HEK293T (cell line): ENCODE results near the gene PRKCB.
"Not testable (repeated sequence)": the region's sequence is repeated elsewhere in the genome, so short reads cannot be mapped to it uniquely, and the experiment has no call there.

Experiments used
- CTBP1 ChIP-seq: fragments of 450-650 bp; IDR thresholded peaks from 2 replicates; pipeline ENCODE4 v1.6.1; 2016; ENCODE audit warnings: borderline replicate concordance
- ELF4 ChIP-seq: fragments of 450-650 bp; IDR thresholded peaks from 2 replicates; pipeline ENCODE4 v1.6.1; 2017; ENCODE audit warnings: antibody characterized with exemption
- FOXA1 ChIP-seq: fragments of 450-650 bp; IDR thresholded peaks from 2 replicates; pipeline ENCODE4 v1.6.1; 2016; ENCODE audit warnings: mild to moderate bottlenecking
- FOXK2 ChIP-seq: fragments of 450-650 bp; IDR thresholded peaks from 2 replicates; pipeline ENCODE4 v1.6.1; 2016; ENCODE audit warnings: mild to moderate bottlenecking
- FOXM1 ChIP-seq: fragments of 450-650 bp; IDR thresholded peaks from 2 replicates; pipeline ENCODE4 v1.6.1; 2017; ENCODE audit warnings: mild to moderate bottlenecking, borderline replicate concordance
- SP1 ChIP-seq: fragments of 450-650 bp; IDR thresholded peaks from 2 replicates; pipeline ENCODE4 v1.6.1; 2017
- TARDBP ChIP-seq: fragments of 450-650 bp; IDR thresholded peaks from 2 replicates; pipeline ENCODE4 v1.6.1; 2016

- not testable (repeated sequence) for TF ChIP-seq SP1, CTBP1, TARDBP, FOXM1, FOXK2, FOXA1, ELF4
Observed at GRCh38 chr16:24152048-24152447, 316.3 kb downstream of the PRKCB start.
